H1 (cell line): Measurements from ENCODE around the gene C5orf58. TPM values are rescaled to one million over a fixed set of nuclear protein-coding genes. Genes with fewer than 3 reads are reported as not detected.

Source experiments
- CTCF ChIA-PET: fragments of 300-600 bp; sonication (Branson Sonifier 250); formaldehyde crosslinking; loops from one replicate; lab custom pipeline; 2021; ENCODE audit not compliant: partially characterized antibody; lab: Charles Lee
- POLR2A ChIA-PET: fragments of 300-600 bp; sonication (Branson Sonifier 250); formaldehyde crosslinking; loops from one replicate; lab custom pipeline; 2021; ENCODE audit warnings: inconsistent platforms; ENCODE audit not compliant: partially characterized antibody; lab: Charles Lee
- DNase-seq, 2 experiments: peaks; one replicate each; pipeline versions ENCODE4 v3.0.0 to v3.0.0-alpha.2; 2010 to 2022; ENCODE audit warnings: low spot score in 2 of 2, low read depth in 1 of 2, mixed read lengths in 1 of 2
- FAIRE-seq: peaks from 2 replicates; lab custom pipeline; 2011; peaks lifted over from hg19 to GRCh38; lab: Jason Lieb, UNC
- H2AFZ ChIP-seq: 2 replicates; pipeline ENCODE4 v1.8.1; 2012; ENCODE audit warnings: low read length, inconsistent platforms
- H2AK5ac ChIP-seq: 2 replicates; pipeline ENCODE4 v1.6.1; 2013; ENCODE audit warnings: low read depth, low read length
- H2BK120ac ChIP-seq: replicated peaks from 2 replicates; pipeline ENCODE3; 2013; ENCODE audit warnings: low read depth, low read length, inconsistent platforms
- H2BK12ac ChIP-seq: 2 replicates; pipeline ENCODE4 v1.6.1; 2013; ENCODE audit warnings: low read depth, low read length
- H2BK15ac ChIP-seq: 2 replicates; pipeline ENCODE4 v1.6.1; 2013; ENCODE audit warnings: low read length
- H2BK20ac ChIP-seq: 2 replicates; pipeline ENCODE4 v1.6.1; 2013; ENCODE audit warnings: low read length
- H2BK5ac ChIP-seq: 2 replicates; pipeline ENCODE4 v1.6.1; 2013; ENCODE audit warnings: low read depth, low read length
- H3K14ac ChIP-seq: 2 replicates; pipeline ENCODE4 v1.6.1; 2013; ENCODE audit warnings: inconsistent platforms; ENCODE audit not compliant: insufficient read length
- H3K18ac ChIP-seq: 2 replicates; pipeline ENCODE4 v1.6.1; 2013; ENCODE audit warnings: low read length; ENCODE audit errors: extremely low read depth
- H3K23ac ChIP-seq: 2 replicates; pipeline ENCODE4 v1.6.1; 2013; ENCODE audit warnings: inconsistent platforms; ENCODE audit not compliant: insufficient read length
- H3K23me2 ChIP-seq: 2 replicates; pipeline ENCODE4 v1.6.1; 2013; ENCODE audit warnings: low read depth, low read length
- H3K27ac ChIP-seq: 2 replicates; pipeline ENCODE4 v1.6.1; 2011; ENCODE audit warnings: low read depth, low read length, inconsistent platforms
- H3K27me3 ChIP-seq, 4 experiments: replicated peaks in 1 of 4; 1 replicate in 1 of 4; 2 replicates in 3 of 4; pipeline versions ENCODE4 v1.6.1 to v1.8.1; 2011 to 2013; ENCODE audit warnings: low read length in 3 of 4, mild to moderate bottlenecking in 3 of 4, inconsistent platforms in 2 of 4, mixed read lengths in 2 of 4, moderate library complexity in 1 of 4; ENCODE audit not compliant: control insufficient read depth in 3 of 4, insufficient read depth in 3 of 4; ENCODE audit errors: extremely low read depth in 1 of 4
- H3K36me3 ChIP-seq, 4 experiments: 2 replicates each; pipeline versions ENCODE4 v1.6.1 to v1.8.1; 2011 to 2013; ENCODE audit warnings: mild to moderate bottlenecking in 4 of 4, low read length in 3 of 4, moderate library complexity in 2 of 4, control low read depth in 1 of 4, inconsistent platforms in 1 of 4; ENCODE audit not compliant: insufficient read depth in 4 of 4, control insufficient read depth in 2 of 4
- H3K4ac ChIP-seq: replicated peaks from 2 replicates; pipeline ENCODE3; 2013; ENCODE audit warnings: low read length, low read depth, mixed read lengths, inconsistent platforms; ENCODE audit not compliant: insufficient read length
- H3K4me1 ChIP-seq, 4 experiments: replicated peaks in 1 of 4; 1 replicate in 1 of 4; 2 replicates in 3 of 4; pipeline versions ENCODE4 v1.6.1 to v1.8.1; 2011 to 2013; ENCODE audit warnings: low read length in 3 of 4, inconsistent platforms in 2 of 4, mixed read lengths in 1 of 4; ENCODE audit not compliant: insufficient read depth in 4 of 4, control insufficient read depth in 3 of 4
- H3K4me2 ChIP-seq, 2 experiments: 2 replicates each; pipeline versions ENCODE4 v1.6.1 to v1.8.1; 2011 to 2013; ENCODE audit warnings: low read depth in 2 of 2, low read length in 2 of 2, control low read depth in 1 of 2, inconsistent platforms in 1 of 2, mild to moderate bottlenecking in 1 of 2; ENCODE audit not compliant: insufficient read depth in 1 of 2
- H3K4me3 ChIP-seq, 4 experiments: fragments of 200-600, 300-600 bp in 1 of 4; sonication (generic), shearing (Covaris generic), sonication (Bioruptor Twin) in 1 of 4; 2 replicates each; pipeline versions ENCODE4 v1.5.1 to v1.8.1; 2011 to 2016; ENCODE audit warnings: low read length in 4 of 4, low read depth in 3 of 4, control low read depth in 2 of 4, inconsistent platforms in 2 of 4, mild to moderate bottlenecking in 2 of 4, mixed read lengths in 1 of 4, moderate library complexity in 1 of 4; ENCODE audit not compliant: insufficient read depth in 2 of 4; ENCODE audit errors: extremely low read depth in 1 of 4
- H3K56ac ChIP-seq: replicated peaks from 2 replicates; pipeline ENCODE3; 2013; ENCODE audit warnings: low read depth, mild to moderate bottlenecking, mixed read lengths, low read length, inconsistent platforms; ENCODE audit not compliant: insufficient read length
- H3K79me1 ChIP-seq: 2 replicates; pipeline ENCODE4 v1.6.1; 2013; ENCODE audit warnings: low read depth, low read length, control low read depth
- H3K79me2 ChIP-seq, 2 experiments: 2 replicates each; pipeline versions ENCODE4 v1.6.1 to v1.8.1; 2012 to 2013; ENCODE audit warnings: low read length in 2 of 2, mild to moderate bottlenecking in 2 of 2, inconsistent platforms in 1 of 2; ENCODE audit not compliant: insufficient read depth in 2 of 2, control insufficient read depth in 1 of 2
- H3K9ac ChIP-seq, 4 experiments: replicated peaks in 1 of 4; 1 replicate in 1 of 4; 2 replicates in 3 of 4; pipeline versions ENCODE4 v1.6.1 to v1.8.1; 2011 to 2013; ENCODE audit warnings: low read depth in 3 of 4, low read length in 3 of 4, control low read depth in 2 of 4, mild to moderate bottlenecking in 2 of 4, moderate library complexity in 2 of 4, inconsistent platforms in 1 of 4; ENCODE audit errors: extremely low read depth in 1 of 4
- H3K9me3 ChIP-seq, 2 experiments: 2 replicates each; pipeline versions ENCODE4 v1.6.1 to v1.8.1; 2012 to 2013; ENCODE audit warnings: mild to moderate bottlenecking in 2 of 2, moderate library complexity in 2 of 2, control low read depth in 1 of 2, inconsistent platforms in 1 of 2, low read depth in 1 of 2, low read length in 1 of 2, mixed read lengths in 1 of 2; ENCODE audit not compliant: insufficient read depth in 2 of 2
- H4K20me1 ChIP-seq, 2 experiments: replicated peaks in 1 of 2; 2 replicates each; pipeline versions ENCODE3 to v1.8.1; 2011 to 2013; ENCODE audit warnings: inconsistent platforms in 2 of 2, low read length in 2 of 2, mild to moderate bottlenecking in 1 of 2; ENCODE audit not compliant: insufficient read depth in 2 of 2, control insufficient read depth in 1 of 2
- H4K5ac ChIP-seq: 2 replicates; pipeline ENCODE4 v1.6.1; 2013; ENCODE audit warnings: low read length, low read depth, mixed read lengths, inconsistent platforms; ENCODE audit not compliant: insufficient read length
- H4K8ac ChIP-seq: 2 replicates; pipeline ENCODE4 v1.8.0; 2013; ENCODE audit warnings: mild to moderate bottlenecking, moderate library complexity, low read length, inconsistent platforms; ENCODE audit not compliant: insufficient read depth; ENCODE audit errors: extremely low read depth
- H4K91ac ChIP-seq: replicated peaks from 2 replicates; pipeline ENCODE3; 2013; ENCODE audit warnings: low read length, mixed read lengths, inconsistent platforms; ENCODE audit not compliant: insufficient read length
- BCL11A ChIP-seq, 2 experiments: IDR thresholded peaks; one replicate each; pipeline ENCODE4 v1.6.1; 2011; ENCODE audit warnings: low read depth in 2 of 2, low read length in 2 of 2, mild to moderate bottlenecking in 2 of 2
- CREB1 ChIP-seq: IDR thresholded peaks from 2 replicates; pipeline ENCODE4 v1.6.1; 2012; ENCODE audit warnings: inconsistent platforms
- FOSL1 ChIP-seq: IDR thresholded peaks from 2 replicates; pipeline ENCODE4 v1.6.1; 2011; ENCODE audit warnings: mild to moderate bottlenecking, low read depth, low read length, moderate library complexity; ENCODE audit not compliant: insufficient read depth
- HDAC2 ChIP-seq, 2 experiments: fragments of 300-600 bp in 1 of 2; sonication (generic) in 1 of 2; IDR thresholded peaks; 2 replicates each; pipeline ENCODE4 v1.6.1; 2011 to 2012; ENCODE audit warnings: low read depth in 2 of 2, low read length in 2 of 2, mild to moderate bottlenecking in 2 of 2, moderate library complexity in 2 of 2, borderline replicate concordance in 1 of 2, inconsistent platforms in 1 of 2
- RAD21 ChIP-seq, 2 experiments: IDR thresholded peaks in 1 of 2; conservative IDR thresholded peaks in 1 of 2; 2 replicates each; pipeline ENCODE4 v1.6.1; 2011; ENCODE audit warnings: low read depth in 2 of 2, low read length in 2 of 2, improper control_type of control experiment in 1 of 2, inconsistent platforms in 1 of 2, mild to moderate bottlenecking in 1 of 2, moderate library complexity in 1 of 2
- RFX5 ChIP-seq: IDR thresholded peaks from 2 replicates; pipeline ENCODE4 v1.6.1; 2011; ENCODE audit warnings: low read depth, low read length, improper control_type of control experiment, borderline replicate concordance
- SIX5 ChIP-seq: IDR thresholded peaks from 2 replicates; pipeline ENCODE4 v1.6.1; 2011; ENCODE audit warnings: mild to moderate bottlenecking, low read depth, low read length
- SP2 ChIP-seq: IDR thresholded peaks from 2 replicates; pipeline ENCODE4 v1.6.1; 2012; ENCODE audit warnings: mild to moderate bottlenecking, low read length, inconsistent platforms
- SRF ChIP-seq: IDR thresholded peaks from 2 replicates; pipeline ENCODE4 v1.6.1; 2011; ENCODE audit warnings: mild to moderate bottlenecking, low read depth, low read length, moderate library complexity
- TAF1 ChIP-seq: IDR thresholded peaks from 2 replicates; pipeline ENCODE4 v1.6.1; 2011; ENCODE audit warnings: mild to moderate bottlenecking, low read depth, low read length
- TEAD4 ChIP-seq: IDR thresholded peaks from 2 replicates; pipeline ENCODE4 v1.6.1; 2012; ENCODE audit warnings: low read depth, low read length, inconsistent platforms, mixed read lengths
- YY1 ChIP-seq: IDR thresholded peaks from 2 replicates; pipeline ENCODE4 v1.6.1; 2011; ENCODE audit warnings: low read depth, mild to moderate bottlenecking, low read length
- WGBS, 2 experiments: shearing (Covaris generic) in 1 of 2; methylation state at CpG; one replicate each; pipeline versions ENCODE4 v1.1.6 to v1.1.7; 2013 to 2015; ENCODE audit warnings: low lambda C conversion rate in 2 of 2, mixed read lengths in 2 of 2, inconsistent platforms in 1 of 2, low coverage in 1 of 2, missing lambda C conversion rate in 1 of 2; ENCODE audit not compliant: insufficient replicate concordance in 2 of 2, insufficient coverage in 1 of 2, insufficient read length in 1 of 2; ENCODE audit errors: extremely low coverage in 1 of 2, missing lambda C conversion rate in 1 of 2; 5-methylcytosine and 5-hydroxymethylcytosine counted together
- polyA plus RNA-seq, 7 experiments: library from polyadenylated mRNA; depleted of rRNA in 3 of 7; stranded (reverse) in 5 of 7; unstranded in 2 of 7; fragments of >200 nt in 5 of 7; fragments of 200-250 nt in 2 of 7; gene quantifications; 1 replicate in 5 of 7; 2 replicates in 1 of 7; 4 replicates in 1 of 7; pipeline versions ENCODE4 v1.2.1 to v1.2.3, GENCODE V29; 2011 to 2013; ENCODE audit warnings: missing spikeins in 2 of 7, mixed read lengths in 2 of 7
- total RNA-seq: library from RNA; stranded (reverse); fragmentation: NEBNext Ultra II Directional; extraction: Animal tissue kit (Norgen Biotek cat#: 25700); gene quantifications from 2 replicates; pipeline ENCODE4 v1.2.1, GENCODE V29; 2021

The C5orf58 gene
- total and polyA plus RNA-seq, 2 of the 8 experiments (the other 6 are each of a cell fraction or from before 2014, with no cell fraction given), result 0.24 to 1.6 TPM

DNA sequence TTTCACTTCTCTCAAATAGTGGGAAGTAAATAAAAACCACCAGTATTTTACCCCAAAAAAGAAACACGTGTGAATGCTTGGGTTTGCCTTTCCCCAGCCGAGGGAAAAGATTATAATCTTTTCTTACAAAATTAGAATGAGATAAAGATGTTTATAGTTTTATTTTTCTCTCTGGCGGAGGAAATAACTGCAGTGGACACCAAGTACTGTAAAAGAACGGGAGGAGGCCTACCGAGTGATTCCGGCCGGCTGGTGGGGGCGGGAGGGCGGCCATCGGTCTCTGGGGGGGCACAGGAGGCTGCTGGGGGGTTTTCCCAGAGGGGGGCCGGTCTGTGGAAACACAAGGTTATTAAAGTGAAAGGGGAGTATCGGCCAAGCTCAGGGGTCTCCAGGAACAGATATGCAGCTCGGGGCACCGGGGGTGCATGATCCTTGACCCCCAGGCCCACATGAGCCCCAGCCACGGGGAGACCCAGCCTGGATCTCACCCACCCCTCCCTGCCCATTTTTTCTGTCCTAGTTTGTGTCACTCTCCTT is 35.4 kb downstream of the C5orf58 start:
- Histone ChIP-seq H2BK12ac (no peak overlapping the region), H4K5ac (no peak overlapping the region), H2BK120ac (no peak overlapping the region), H2BK5ac (no peak overlapping the region), H2AK5ac (no peak overlapping the region), H4K8ac (no peak overlapping the region), H2BK15ac (no peak overlapping the region), H3K79me1 (no peaks in the 10 kb centered on the region), H4K91ac (no peak overlapping the region), H3K18ac (no peak overlapping the region), H2AFZ (no peak overlapping the region), H3K23me2 (no peaks in the 10 kb centered on the region), H3K4me3 (no peak overlapping the region), H3K4me1 (peaks cover 6 to 10% (median 8%) of the 10 kb centered on the region in 4 experiments; a peak in 4 of 7 replicates), H3K4ac (no peak overlapping the region), H3K27me3 (no peaks in the 10 kb centered on the region; a peak in 1 of 7 replicates), H3K27ac (no peak overlapping the region), H3K79me2 (no peaks in the 10 kb centered on the region), H3K56ac (no peak overlapping the region), H3K36me3 (no peaks in the 10 kb centered on the region), H3K9ac (no peak overlapping the region), H4K20me1 (peaks cover 0 to 2% of the 10 kb centered on the region in 2 experiments), H3K4me2 (no peak overlapping the region), H3K14ac (no peak overlapping the region), H3K23ac (no peak overlapping the region), H3K9me3 (no peaks in the 10 kb centered on the region), H2BK20ac (no peak overlapping the region)
- TF ChIP-seq TEAD4 (no peak), SRF (no peak), TAF1 (no peak), HDAC2 (IDR thresholded peaks at IDR 0.05; ENCODE audit: borderline replicate concordance in 1 of 2, low read depth in 2 of 2, low read length in 2 of 2) (no peak), SIX5 (no peak), RFX5 (no peak), RAD21 (IDR thresholded peaks at IDR 0.05 in 1 of 2, conservative IDR thresholded peaks at IDR 0.05 in 1 of 2; ENCODE audit: low read depth in 2 of 2, low read length in 2 of 2) (no peak), YY1 (no peak), SP2 (no peak), CREB1 (no peak), BCL11A (IDR thresholded peaks at IDR 0.05; ENCODE audit: low read depth in 2 of 2, low read length in 2 of 2) (no peak), FOSL1 (no peak)
- FAIRE-seq, result no peak
- ChIA-PET POLR2A (interaction anchor here (0.9 kb wide), 1 partner anchor 40 kb away, joined by 3 read pairs; no protein-coding TSS in a partner anchor), CTCF (interaction anchor here (0.6 to 6.1 kb wide), 44 partner anchors 7 to 358 kb away, joined by 3 to 78 read pairs (median 5); no protein-coding TSS in a partner anchor)
- WGBS, 2 experiments, result 69% methylated on average over 8 of the region's 15 CpGs; no CpG with 5 or more reads in 1 of the 2 experiments
- no peak for DNase-seq
